T-cell (primary cell): Measurements from ENCODE around the gene CCN6. TPM values are rescaled to one million over a fixed set of nuclear protein-coding genes. Genes with fewer than 3 reads are reported as not detected.

Experiments
- ATAC-seq, 4 experiments: fragments of 200-7000 bp in 3 of 4; fragments of 150-1000 bp in 1 of 4; cut with Tn5 transposase; replicated peaks in 1 of 4; 1 replicate in 3 of 4; 2 replicates in 1 of 4; pipeline ENCODE4 v1.10.0; 2021; ENCODE audit warnings: moderate library complexity in 3 of 4, mild to moderate bottlenecking in 2 of 4, moderate number of reproducible peaks in 1 of 4
- CTCF ChIA-PET, 2 donors: fragments of 300-600 bp; sonication (Branson Sonifier 250); formaldehyde crosslinking; loops; one replicate each; lab custom pipeline; 2022; ENCODE audit warnings: antibody characterized with exemption in 2 of 2; lab: Charles Lee
- POLR2A ChIA-PET, 2 donors: fragments of 300-600 bp; sonication (Branson Sonifier 250); formaldehyde crosslinking; loops; one replicate each; lab custom pipeline; 2022; ENCODE audit warnings: antibody characterized with exemption in 2 of 2; lab: Charles Lee
- DNase-seq, 35 experiments: peaks; one replicate each; pipeline versions ENCODE4 v3.0.0 to v3.0.0-alpha.2; 2013 to 2023
- H3K27ac ChIP-seq: one replicate; pipeline ENCODE4 v1.5.1; 2013; ENCODE audit warnings: low read length
- H3K27me3 ChIP-seq, 2 experiments: replicated peaks in 1 of 2; 1 replicate in 1 of 2; 2 replicates in 1 of 2; pipeline versions ENCODE4 v1.6.1 to v1.7.0; 2013; ENCODE audit warnings: low read length in 1 of 2, mixed read lengths in 1 of 2; ENCODE audit not compliant: control insufficient read depth in 2 of 2, insufficient read depth in 2 of 2; ENCODE audit errors: extremely low read depth in 1 of 2
- H3K36me3 ChIP-seq, 2 donors: 1 replicate in 1 of 2; 2 replicates in 1 of 2; pipeline versions ENCODE4 v1.6.1 to v1.7.0; 2013; ENCODE audit warnings: low read length in 1 of 2; ENCODE audit not compliant: control insufficient read depth in 2 of 2, insufficient read depth in 1 of 2; ENCODE audit errors: extremely low read depth in 1 of 2
- H3K4me1 ChIP-seq, 2 experiments: 1 replicate in 1 of 2; 2 replicates in 1 of 2; pipeline versions ENCODE4 v1.6.1 to v1.7.0; 2013; ENCODE audit warnings: low read length in 2 of 2, mixed read lengths in 1 of 2; ENCODE audit not compliant: insufficient read depth in 2 of 2, control insufficient read depth in 1 of 2; ENCODE audit errors: extremely low read depth in 1 of 2
- H3K4me3 ChIP-seq, 2 donors: 1 replicate in 1 of 2; 2 replicates in 1 of 2; pipeline versions ENCODE4 v1.5.1 to v1.7.0; 2013; ENCODE audit warnings: mild to moderate bottlenecking in 2 of 2, low read length in 1 of 2, moderate library complexity in 1 of 2; ENCODE audit not compliant: control insufficient read depth in 1 of 2; ENCODE audit errors: extremely low read depth in 1 of 2
- H3K9me3 ChIP-seq: 2 replicates; pipeline ENCODE4 v1.7.0; 2013
- H3K27ac Mint-ChIP-seq, 2 donors: one replicate each; pipeline ENCODE4 v1.8.0; 2020 to 2021; ENCODE audit warnings: mild to moderate bottlenecking in 2 of 2, mixed read lengths in 2 of 2
- H3K27me3 Mint-ChIP-seq, 2 donors: one replicate each; pipeline ENCODE4 v1.8.0; 2021 to 2022; ENCODE audit warnings: mixed read lengths in 2 of 2
- H3K36me3 Mint-ChIP-seq: one replicate; pipeline ENCODE4 v1.8.0; 2021; ENCODE audit warnings: mixed read lengths
- H3K4me1 Mint-ChIP-seq, 3 donors: one replicate each; pipeline ENCODE4 v1.8.0; 2020 to 2022; ENCODE audit warnings: mixed read lengths in 3 of 3, mild to moderate bottlenecking in 1 of 3
- H3K4me3 Mint-ChIP-seq, 3 donors: one replicate each; pipeline ENCODE4 v1.8.0; 2020 to 2022; ENCODE audit warnings: mild to moderate bottlenecking in 3 of 3, mixed read lengths in 3 of 3, moderate library complexity in 3 of 3
- H3K9me3 Mint-ChIP-seq, 3 donors: one replicate each; pipeline ENCODE4 v1.8.0; 2020 to 2022; ENCODE audit warnings: mixed read lengths in 3 of 3
- WGBS: methylation state at CpG from one replicate; pipeline ENCODE4 v1.1.5; 2013; ENCODE audit warnings: missing lambda C conversion rate; ENCODE audit not compliant: insufficient coverage; 5-methylcytosine and 5-hydroxymethylcytosine counted together
- total RNA-seq, 35 experiments: library from RNA in 6 of 35; stranded (reverse) in 6 of 35; fragments of 120-200 nt in 1 of 35; gene quantifications; one replicate each; pipeline versions ENCODE4 v1.2.1 to v1.2.4 and lab custom pipeline; 2013 to 2026

Gene CCN6
- total RNA-seq, 5 donors from 2014 or later (not counting 1 experiment from before 2014, with no cell fraction given), result not detected

- Mint-ChIP-seq H3K4me1 (peaks cover 40 to 62% (median 57%) of the 10 kb centered on the region in 3 donors), H3K27me3 (no peaks in the 10 kb centered on the region), H3K27ac (peak overlapping the region; percentile 23 to 68), H3K36me3 (peaks cover 11% of the 10 kb centered on the region), H3K4me3 (no peak overlapping the region), H3K9me3 (peaks cover 0 to 13% (median 7%) of the 10 kb centered on the region in 3 donors)
- POLR2A ChIA-PET, result no interaction called here
- WGBS, result 100% methylated on average over 4 of the region's 4 CpGs
- ATAC-seq (no peak), DNase-seq (no peak)
- H3K36me3 ChIP-seq, result no peaks in the 10 kb centered on the region
- no peak overlapping the region for H3K27ac ChIP-seq
- H3K27me3 ChIP-seq, result no peaks in the 10 kb centered on the region
- CTCF ChIA-PET, result interaction anchor here (0.6 to 1.0 kb wide), 2 partner anchors 15 to 16 kb away, joined by 3 to 5 read pairs; no protein-coding TSS in a partner anchor
- peaks cover 27 to 30% of the 10 kb centered on the region in 2 experiments for H3K4me1 ChIP-seq
- no peak overlapping the region for H3K4me3 ChIP-seq
- no peaks in the 10 kb centered on the region for H3K9me3 ChIP-seq
Measured at GRCh38 chr6:112024464-112024863, 29.4 kb upstream of the CCN6 start.

- DNase-seq, result no peak
- ATAC-seq, result no peak
- Histone ChIP-seq H3K4me1 (peaks cover 43 to 51% of the 10 kb centered on the region in 2 experiments), H3K36me3 (no peaks in the 10 kb centered on the region), H3K27ac (peak overlapping the region; percentile 91), H3K27me3 (no peaks in the 10 kb centered on the region), H3K4me3 (no peak overlapping the region), H3K9me3 (no peaks in the 10 kb centered on the region)
- Mint-ChIP-seq H3K4me3 (peak overlapping the region in 1 of 3 donors; percentile 60), H3K4me1 (peaks cover 61 to 77% (median 70%) of the 10 kb centered on the region in 3 donors), H3K9me3 (peaks cover 0 to 13% (median 7%) of the 10 kb centered on the region in 3 donors), H3K36me3 (peaks cover 11% of the 10 kb centered on the region), H3K27me3 (no peaks in the 10 kb centered on the region), H3K27ac (peak overlapping the region; percentile 99)
- POLR2A ChIA-PET, result interaction anchor here (0.6 to 2.0 kb wide), 3 partner anchors 9 to 806 kb away, joined by 4 to 9 read pairs (median 8); partner anchors contain the start of genes FAM229B (in 1 of the 2) and TUBE1 (in 1 of the 2)
- CTCF ChIA-PET, result interaction anchor here (0.7 to 2.2 kb wide), 5 partner anchors 10 to 317 kb away, joined by 3 to 17 read pairs (median 3); no protein-coding TSS in a partner anchor
- 80% methylated on average over 3 of the region's 4 CpGs for WGBS
Measured at GRCh38 chr6:112026933-112027332, 27.0 kb upstream of the CCN6 start.

- peak overlapping the region in 1 of 2 donors; percentile 48 for H3K4me3 ChIP-seq
Measured at GRCh38 chr6:112027942-112028674, 25.8 kb upstream of the CCN6 start.

GRCh38 chr6:112029045-112029822 is 24.7 kb upstream of the CCN6 start:
- Mint-ChIP-seq H3K9me3 (peaks cover 0 to 5% (median 5%) of the 10 kb centered on the region in 3 donors), H3K27ac (peak overlapping the region; percentile 99), H3K27me3 (no peaks in the 10 kb centered on the region), H3K4me1 (peaks cover 69 to 80% (median 74%) of the 10 kb centered on the region in 3 donors), H3K36me3 (peaks cover 4% of the 10 kb centered on the region), H3K4me3 (peak overlapping the region; percentile 10 to 60 (median 35))
- Histone ChIP-seq H3K4me1 (peaks cover 53 to 65% of the 10 kb centered on the region in 2 experiments), H3K36me3 (no peaks in the 10 kb centered on the region), H3K4me3 (no peak overlapping the region), H3K27ac (peak overlapping the region; percentile 91), H3K9me3 (no peaks in the 10 kb centered on the region), H3K27me3 (no peaks in the 10 kb centered on the region)
- ChIA-PET POLR2A (interaction anchor here in 1 of 2 donors (0.6 kb wide), 1 partner anchor 14 kb away, joined by 8 read pairs; no protein-coding TSS in a partner anchor), CTCF (interaction anchor here (0.5 to 2.2 kb wide), 9 partner anchors 9 to 319 kb away, joined by 3 to 19 read pairs (median 5); no protein-coding TSS in a partner anchor)
- ATAC-seq, result no peak
- peak in 31 of 35 experiments; percentile 9 to 78 (median 45) for DNase-seq
- 64% methylated on average over 15 of the region's 15 CpGs for WGBS

More at GRCh38 chr6:112027942-112028674, 25.8 kb upstream of the CCN6 start:
- DNase-seq, result peak in 33 of 35 experiments; percentile 14 to 86 (median 53)
- Mint-ChIP-seq H3K4me1 (peaks cover 59 to 72% (median 66%) of the 10 kb centered on the region in 3 donors), H3K4me3 (peak overlapping the region; percentile 49 to 68 (median 60)), H3K27ac (peak overlapping the region; percentile 99), H3K27me3 (no peaks in the 10 kb centered on the region), H3K9me3 (peaks cover 0 to 13% (median 7%) of the 10 kb centered on the region in 3 donors), H3K36me3 (peaks cover 11% of the 10 kb centered on the region)
- POLR2A ChIA-PET, result interaction anchor here (0.5 to 1.1 kb wide), 6 partner anchors 13 to 1005 kb away, joined by 3 to 4 read pairs (median 3); partner anchors contain the start of genes FAM229B (in 1 of the 2) and TUBE1 (in 1 of the 2)
- H3K4me1 ChIP-seq, result peaks cover 46 to 55% of the 10 kb centered on the region in 2 experiments
- WGBS, result no CpG with 5 or more reads among the region's 3 CpGs
- H3K27ac ChIP-seq, result peak overlapping the region; percentile 91
- CTCF ChIA-PET, result interaction anchor here (0.6 to 2.2 kb wide), 9 partner anchors 8 to 318 kb away, joined by 3 to 19 read pairs (median 4); no protein-coding TSS in a partner anchor
- peak; percentile 97 to 99 (median 98) for ATAC-seq
- no peaks in the 10 kb centered on the region for H3K27me3 ChIP-seq
- H3K36me3 ChIP-seq, result no peaks in the 10 kb centered on the region
- no peaks in the 10 kb centered on the region for H3K9me3 ChIP-seq

GRCh38 chr6:112030206-112030960 is 23.5 kb upstream of the CCN6 start:
- H3K36me3 Mint-ChIP-seq, result no peaks in the 10 kb centered on the region
- ChIA-PET CTCF (interaction anchor here in 1 of 2 donors (0.7 kb wide), 1 partner anchor 12 kb away, joined by 3 read pairs; no protein-coding TSS in a partner anchor), POLR2A (no interaction called here)
- H3K4me3 ChIP-seq, result no peak overlapping the region
- H3K27me3 ChIP-seq, result no peaks in the 10 kb centered on the region
- H3K4me3 Mint-ChIP-seq, result peak overlapping the region in 1 of 3 donors; percentile 60
- peaks cover 62 to 75% of the 10 kb centered on the region in 2 experiments for H3K4me1 ChIP-seq
- WGBS, result 100% methylated on average over 3 of the region's 7 CpGs
- H3K4me1 Mint-ChIP-seq, result peaks cover 76 to 84% (median 81%) of the 10 kb centered on the region in 3 donors
- H3K27ac Mint-ChIP-seq, result peak overlapping the region; percentile 99
- H3K27me3 Mint-ChIP-seq, result no peaks in the 10 kb centered on the region
- no peaks in the 10 kb centered on the region for H3K9me3 Mint-ChIP-seq
- DNase-seq (no peak), ATAC-seq (no peak)
- no peaks in the 10 kb centered on the region for H3K36me3 ChIP-seq
- no peaks in the 10 kb centered on the region for H3K9me3 ChIP-seq
- H3K27ac ChIP-seq, result no peak overlapping the region
